Upper lobe of left lung (tissue), 6 donors: ENCODE results near the gene C19orf25. TPM values are rescaled to one million over a fixed set of nuclear protein-coding genes. Genes with fewer than 3 reads are reported as not detected.
A peak's percentile ranks its signal among the peaks of the same experiment; 100 is the strongest.

Experiments
- ATAC-seq, 2 donors: fragments of 200-7000 bp; cut with Tn5 transposase; one replicate each; pipeline ENCODE4 v1.9.1; 2022; ENCODE audit warnings: mild to moderate bottlenecking in 2 of 2, moderate library complexity in 2 of 2; ENCODE audit not compliant: low FRiP score in 2 of 2
- DNase-seq, 2 donors: peaks; one replicate each; pipeline ENCODE4 v3.0.0-alpha.2; 2019 to 2020
- H3K27ac ChIP-seq, 4 donors: fragments of 200-600 bp; sonication (generic); one replicate each; pipeline ENCODE4 v1.5.1; 2016 to 2019
- H3K27me3 ChIP-seq, 4 donors: fragments of 200-600 bp; sonication (generic); one replicate each; pipeline ENCODE4 v1.5.1; 2017 to 2019
- H3K36me3 ChIP-seq, 4 donors: fragments of 200-600 bp; sonication (generic); one replicate each; pipeline ENCODE4 v1.5.1; 2016 to 2019
- H3K4me1 ChIP-seq, 4 donors: fragments of 200-600 bp; sonication (generic); one replicate each; pipeline ENCODE4 v1.5.1; 2018 to 2019
- H3K4me3 ChIP-seq, 4 donors: fragments of 200-600 bp; sonication (generic); one replicate each; pipeline ENCODE4 v1.5.1; 2017 to 2019; ENCODE audit warnings: mild to moderate bottlenecking in 2 of 4, moderate library complexity in 1 of 4
- H3K9me3 ChIP-seq, 4 donors: fragments of 200-600 bp; sonication (generic); one replicate each; pipeline ENCODE4 v1.5.1; 2018 to 2019
- CTCF ChIP-seq, 6 experiments: fragments of 450-650 bp in 4 of 6; fragments of 200-600 bp in 2 of 6; sonication (generic) in 2 of 6; IDR thresholded peaks; one replicate each; pipeline ENCODE4 v1.5.1; 2016 to 2019; ENCODE audit warnings: antibody characterized with exemption in 6 of 6
- EP300 ChIP-seq, 4 donors: sonication (generic); formaldehyde crosslinking; IDR thresholded peaks; one replicate each; pipeline ENCODE4 v1.5.1; 2017; ENCODE audit warnings: antibody characterized with exemption in 4 of 4, control low read depth in 2 of 4
- POLR2A ChIP-seq, 4 donors: fragments of 450-650 bp; IDR thresholded peaks; one replicate each; pipeline ENCODE4 v1.5.1; 2016 to 2017; ENCODE audit warnings: antibody characterized with exemption in 4 of 4, mild to moderate bottlenecking in 2 of 4
- POLR2AphosphoS5 ChIP-seq, 2 donors: sonication (generic); formaldehyde crosslinking; IDR thresholded peaks; one replicate each; pipeline ENCODE4 v1.5.1; 2017; ENCODE audit warnings: antibody characterized with exemption in 2 of 2
- WGBS, 2 donors: methylation state at CpG; one replicate each; pipeline ENCODE4 v1.1.5; 2017 to 2018; 5-methylcytosine and 5-hydroxymethylcytosine counted together
- total RNA-seq, 6 donors: library from RNA; depleted of rRNA in 4 of 6; stranded (reverse); fragments of >200 nt in 4 of 6; gene quantifications; one replicate each; pipeline versions ENCODE4 v1.1.0 to v1.2.1, GENCODE V29; 2016 to 2021
- donor health status: DM: no; HTN: no; CAD: no; lungs with moderate emphysema.
- donor health status: DM: no; HTN: yes; CAD: no; lungs with severe emphysema.

C19orf25 gene
- total RNA-seq, 6 donors from 2014 or later = 27.2 to 82.8 (median 37.5) TPM

GRCh38 chr19:1455002-1455335, 24.0 kb downstream of the C19orf25 start:
- Histone ChIP-seq H3K4me1 (peaks cover 8 to 35% (median 21%) of the 10 kb centered on the region in 4 donors), H3K4me3 (no peak overlapping the region), H3K27me3 (peaks cover 6 to 68% (median 44%) of the 10 kb centered on the region in 4 donors), H3K27ac (no peak overlapping the region), H3K9me3 (no peaks in the 10 kb centered on the region), H3K36me3 (no peaks in the 10 kb centered on the region)
- ATAC-seq (no peak), DNase-seq (no peak)
- WGBS, 2 donors = 3 to 9% methylated on average over 9 to 22 of the region's 22 CpGs
- TF ChIP-seq CTCF (IDR thresholded peaks at IDR 0.05) = no peak
- no peak for TF ChIP-seq POLR2AphosphoS5 (IDR thresholded peaks at IDR 0.05)

GRCh38 chr19:1453525-1454364, 25.3 kb downstream of the C19orf25 start:
- Histone ChIP-seq H3K9me3 (no peaks in the 10 kb centered on the region), H3K4me1 (peaks cover 8 to 40% (median 21%) of the 10 kb centered on the region in 4 donors), H3K27me3 (peaks cover 6 to 81% (median 53%) of the 10 kb centered on the region in 4 donors), H3K27ac (no peak overlapping the region), H3K36me3 (no peaks in the 10 kb centered on the region), H3K4me3 (no peak overlapping the region)
- no peak for ATAC-seq
- TF ChIP-seq POLR2AphosphoS5 (IDR thresholded peaks at IDR 0.05) (no peak), POLR2A (IDR thresholded peaks at IDR 0.05) (no peak), EP300 (IDR thresholded peaks at IDR 0.05) (no peak), CTCF (IDR thresholded peaks at IDR 0.05) (no peak)
- DNase-seq = peak in 1 of 2 donors; percentile 78
- WGBS, 2 donors = 12 to 14% methylated on average over 5 to 19 of the region's 33 CpGs

- H3K4me1 ChIP-seq = peaks cover 8 to 40% (median 21%) of the 10 kb centered on the region in 4 donors
- H3K9me3 ChIP-seq = no peaks in the 10 kb centered on the region
- no peak overlapping the region for H3K4me3 ChIP-seq
- peaks cover 6 to 82% (median 54%) of the 10 kb centered on the region in 4 donors for H3K27me3 ChIP-seq
- TF ChIP-seq POLR2A (IDR thresholded peaks at IDR 0.05) (no peak), POLR2AphosphoS5 (IDR thresholded peaks at IDR 0.05) (no peak), CTCF (IDR thresholded peaks at IDR 0.05) (no peak), EP300 (IDR thresholded peaks at IDR 0.05) (no peak)
- no peak for ATAC-seq
- H3K36me3 ChIP-seq = no peaks in the 10 kb centered on the region
- WGBS, 2 donors = 52 to 55% methylated on average over 8 to 9 of the region's 30 CpGs
- peak in 1 of 2 donors; percentile 64 for DNase-seq
- no peak overlapping the region for H3K27ac ChIP-seq
Measured at GRCh38 chr19:1452802-1453524, 26.1 kb downstream of the C19orf25 start.

- no peak overlapping the region for H3K4me3 ChIP-seq
- TF ChIP-seq POLR2A (IDR thresholded peaks at IDR 0.05) (no peak), CTCF (IDR thresholded peaks at IDR 0.05) (no peak), POLR2AphosphoS5 (IDR thresholded peaks at IDR 0.05) (no peak), EP300 (IDR thresholded peaks at IDR 0.05) (no peak)
- H3K27me3 ChIP-seq = peaks cover 6 to 84% (median 53%) of the 10 kb centered on the region in 4 donors
- no peak overlapping the region for H3K27ac ChIP-seq
- H3K4me1 ChIP-seq = peaks cover 8 to 39% (median 21%) of the 10 kb centered on the region in 4 donors
- DNase-seq (peak in 1 of 2 donors; percentile 70), ATAC-seq (no peak)
- 22 to 35% methylated on average over 22 to 32 of the region's 39 CpGs for WGBS, 2 donors
- H3K36me3 ChIP-seq = no peaks in the 10 kb centered on the region
- H3K9me3 ChIP-seq = no peaks in the 10 kb centered on the region
Measured at GRCh38 chr19:1451916-1452801, 26.9 kb downstream of the C19orf25 start.
